ENCODE data around the gene SEC14L2.

The SEC14L2 gene

DNA sequence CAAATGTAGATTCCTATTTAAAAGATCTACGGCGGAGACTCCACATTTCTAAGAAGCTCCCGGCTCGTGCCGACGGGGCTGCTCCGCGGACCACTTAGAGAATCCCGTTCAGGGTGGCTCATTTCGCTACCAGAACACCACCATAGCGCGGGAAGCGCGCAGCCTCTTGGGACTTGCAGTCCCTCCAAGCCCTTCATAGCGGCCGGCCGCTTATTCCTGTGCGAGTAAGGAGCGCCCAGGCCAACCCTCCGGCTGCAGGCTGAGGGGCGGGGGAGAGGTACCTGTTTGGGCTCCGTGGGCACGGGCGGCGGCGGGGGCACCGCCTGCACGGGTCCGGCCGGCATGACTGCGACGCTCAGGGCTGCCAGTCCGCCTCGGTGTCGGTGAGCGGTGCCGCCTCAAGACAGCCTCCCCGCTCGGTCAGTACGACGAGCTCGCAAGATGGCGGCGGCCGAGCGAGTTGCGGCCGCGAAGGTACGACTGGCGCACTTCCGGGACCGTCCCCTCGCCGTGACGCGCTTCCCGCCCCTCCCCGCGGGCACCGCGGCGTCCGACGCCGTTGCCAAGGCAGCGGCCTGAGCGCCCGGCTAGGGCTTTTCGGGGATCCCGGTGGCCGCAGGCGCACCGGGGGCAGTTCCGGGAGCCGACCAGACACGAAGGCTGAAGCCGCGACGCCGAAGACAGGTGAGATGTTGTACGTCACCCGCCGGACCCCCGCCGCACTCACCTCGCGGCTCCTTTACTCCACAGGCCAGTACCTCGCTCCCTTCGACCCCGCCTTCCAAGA lies 40.2 kb upstream of the SEC14L2 start, which contains the start of the genes CCDC157 and SF3A1 (continued):
- peak; percentile 60; the same call in 1 of the 2 replicates for TF ChIP-seq ZNF600 (tag by site-specific recombination; IDR thresholded peaks at IDR 0.05)
- TF ChIP-seq, protein P1, sequence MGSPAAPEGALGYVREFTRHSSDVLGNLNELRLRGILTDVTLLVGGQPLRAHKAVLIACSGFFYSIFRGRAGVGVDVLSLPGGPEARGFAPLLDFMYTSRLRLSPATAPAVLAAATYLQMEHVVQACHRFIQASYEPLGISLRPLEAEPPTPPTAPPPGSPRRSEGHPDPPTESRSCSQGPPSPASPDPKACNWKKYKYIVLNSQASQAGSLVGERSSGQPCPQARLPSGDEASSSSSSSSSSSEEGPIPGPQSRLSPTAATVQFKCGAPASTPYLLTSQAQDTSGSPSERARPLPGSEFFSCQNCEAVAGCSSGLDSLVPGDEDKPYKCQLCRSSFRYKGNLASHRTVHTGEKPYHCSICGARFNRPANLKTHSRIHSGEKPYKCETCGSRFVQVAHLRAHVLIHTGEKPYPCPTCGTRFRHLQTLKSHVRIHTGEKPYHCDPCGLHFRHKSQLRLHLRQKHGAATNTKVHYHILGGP (tag by site-specific recombination; IDR thresholded peaks at IDR 0.05), result no peak
- no peak for TF ChIP-seq ZNF16 (tag by site-specific recombination; IDR thresholded peaks at IDR 0.05; ENCODE audit: low read depth)
- no peak for TF ChIP-seq ZNF701 (tag by site-specific recombination; IDR thresholded peaks at IDR 0.05)
- TF ChIP-seq ZNF658 (tag by site-specific recombination; IDR thresholded peaks at IDR 0.05), result no peak
- TF ChIP-seq ZNF37A (tag by site-specific recombination; IDR thresholded peaks at IDR 0.05), result no peak
- no peak for TF ChIP-seq ZNF549 (tag by site-specific recombination; IDR thresholded peaks at IDR 0.05)
- no peak for TF ChIP-seq ZNF670 (tag by site-specific recombination; IDR thresholded peaks at IDR 0.05; ENCODE audit: low read depth)
- TF ChIP-seq PRDM4 (tag by site-specific recombination; IDR thresholded peaks at IDR 0.05), result no peak
- peak; percentile 90 for TF ChIP-seq YY2 (tag by site-specific recombination; IDR thresholded peaks at IDR 0.05)
- TF ChIP-seq, protein P2, sequence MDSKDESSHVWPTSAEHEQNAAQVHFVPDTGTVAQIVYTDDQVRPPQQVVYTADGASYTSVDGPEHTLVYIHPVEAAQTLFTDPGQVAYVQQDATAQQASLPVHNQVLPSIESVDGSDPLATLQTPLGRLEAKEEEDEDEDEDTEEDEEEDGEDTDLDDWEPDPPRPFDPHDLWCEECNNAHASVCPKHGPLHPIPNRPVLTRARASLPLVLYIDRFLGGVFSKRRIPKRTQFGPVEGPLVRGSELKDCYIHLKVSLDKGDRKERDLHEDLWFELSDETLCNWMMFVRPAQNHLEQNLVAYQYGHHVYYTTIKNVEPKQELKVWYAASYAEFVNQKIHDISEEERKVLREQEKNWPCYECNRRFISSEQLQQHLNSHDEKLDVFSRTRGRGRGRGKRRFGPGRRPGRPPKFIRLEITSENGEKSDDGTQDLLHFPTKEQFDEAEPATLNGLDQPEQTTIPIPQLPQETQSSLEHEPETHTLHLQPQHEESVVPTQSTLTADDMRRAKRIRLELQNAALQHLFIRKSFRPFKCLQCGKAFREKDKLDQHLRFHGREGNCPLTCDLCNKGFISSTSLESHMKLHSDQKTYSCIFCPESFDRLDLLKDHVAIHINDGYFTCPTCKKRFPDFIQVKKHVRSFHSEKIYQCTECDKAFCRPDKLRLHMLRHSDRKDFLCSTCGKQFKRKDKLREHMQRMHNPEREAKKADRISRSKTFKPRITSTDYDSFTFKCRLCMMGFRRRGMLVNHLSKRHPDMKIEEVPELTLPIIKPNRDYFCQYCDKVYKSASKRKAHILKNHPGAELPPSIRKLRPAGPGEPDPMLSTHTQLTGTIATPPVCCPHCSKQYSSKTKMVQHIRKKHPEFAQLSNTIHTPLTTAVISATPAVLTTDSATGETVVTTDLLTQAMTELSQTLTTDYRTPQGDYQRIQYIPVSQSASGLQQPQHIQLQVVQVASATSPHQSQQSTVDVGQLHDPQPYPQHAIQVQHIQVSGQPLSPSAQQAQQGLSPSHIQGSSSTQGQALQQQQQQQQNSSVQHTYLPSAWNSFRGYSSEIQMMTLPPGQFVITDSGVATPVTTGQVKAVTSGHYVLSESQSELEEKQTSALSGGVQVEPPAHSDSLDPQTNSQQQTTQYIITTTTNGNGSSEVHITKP (tag by site-specific recombination; IDR thresholded peaks at IDR 0.05), result peak; percentile 51
- no peak for TF ChIP-seq WT1 (tag by site-specific recombination; IDR thresholded peaks at IDR 0.05)
- TF ChIP-seq KLF1 (tag by site-specific recombination; IDR thresholded peaks at IDR 0.05), result peak; percentile 49; the same call in 1 of the 2 replicates
- peak; percentile 45; the same call in 1 of the 2 replicates for TF ChIP-seq ZNF561 (tag by site-specific recombination; IDR thresholded peaks at IDR 0.05; ENCODE audit: borderline replicate concordance)
- TF ChIP-seq ZNF366 (tag by site-specific recombination; conservative IDR thresholded peaks at IDR 0.05), result no peak
- peak; percentile 96 for TF ChIP-seq YY1 (tag by site-specific recombination; IDR thresholded peaks at IDR 0.05)
- TF ChIP-seq PRDM2 (tag by site-specific recombination; IDR thresholded peaks at IDR 0.05; ENCODE audit: borderline replicate concordance), result no peak
- no peak for TF ChIP-seq GFI1B (tag by site-specific recombination; IDR thresholded peaks at IDR 0.05)
- TF ChIP-seq KLF16 (tag by site-specific recombination; IDR thresholded peaks at IDR 0.05), result peak; percentile 64
- TF ChIP-seq BCL11A (tag by site-specific recombination; IDR thresholded peaks at IDR 0.05; ENCODE audit: low read depth), result no peak
- TF ChIP-seq ELK4 (IDR thresholded peaks at IDR 0.05; ENCODE audit: borderline replicate concordance, low read depth, low read length), result no peak
- no peak for TF ChIP-seq ZNF248 (tag by site-specific recombination; IDR thresholded peaks at IDR 0.05)
- TF ChIP-seq ZNF350 (tag by site-specific recombination; IDR thresholded peaks at IDR 0.05), result no peak
- peak; percentile 97 for TF ChIP-seq ZNF610 (tag by site-specific recombination; IDR thresholded peaks at IDR 0.05; ENCODE audit: borderline replicate concordance)
- no peak for TF ChIP-seq MZF1 (tag by site-specific recombination; IDR thresholded peaks at IDR 0.05; ENCODE audit: borderline replicate concordance)

All from HEK293 (cell line).